NCI-H82 treated with DMSO at 0.1 percent for 48 hours (cell line): ENCODE results near the gene IQSEC1.

ENCODE experiments used
- DNase-seq: peaks from one replicate; lab custom pipeline; 2025; ENCODE audit not compliant: unreplicated experiment; lab: John Stamatoyannopoulos, UW

IQSEC1 gene

GRCh38 chr3:13051066-13051465 is 22.2 kb downstream of the IQSEC1 start:
- no peak for DNase-seq

DNA sequence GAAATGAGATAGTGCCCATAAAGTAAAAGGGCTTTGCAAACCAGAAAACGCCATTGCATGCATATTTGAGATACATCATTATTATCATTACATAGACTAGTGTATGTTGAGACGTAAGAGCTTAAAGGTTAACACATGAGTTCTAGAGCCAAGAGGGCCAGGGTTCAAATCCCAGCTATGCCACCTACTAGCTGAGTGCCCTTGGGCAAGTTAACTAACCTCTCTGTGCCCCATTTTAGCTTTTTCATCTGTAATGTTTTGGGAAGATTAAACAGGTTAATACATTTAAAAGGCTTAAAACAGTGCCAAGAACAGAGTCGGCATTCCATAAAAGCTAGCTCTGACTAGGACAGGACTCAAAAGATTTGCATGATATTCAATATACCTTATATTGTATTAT is 22.8 kb downstream of the IQSEC1 start:
- no peak for DNase-seq

GRCh38 chr3:13049400-13049799 is 23.8 kb downstream of the IQSEC1 start:
- DNase-seq: no peak

DNA sequence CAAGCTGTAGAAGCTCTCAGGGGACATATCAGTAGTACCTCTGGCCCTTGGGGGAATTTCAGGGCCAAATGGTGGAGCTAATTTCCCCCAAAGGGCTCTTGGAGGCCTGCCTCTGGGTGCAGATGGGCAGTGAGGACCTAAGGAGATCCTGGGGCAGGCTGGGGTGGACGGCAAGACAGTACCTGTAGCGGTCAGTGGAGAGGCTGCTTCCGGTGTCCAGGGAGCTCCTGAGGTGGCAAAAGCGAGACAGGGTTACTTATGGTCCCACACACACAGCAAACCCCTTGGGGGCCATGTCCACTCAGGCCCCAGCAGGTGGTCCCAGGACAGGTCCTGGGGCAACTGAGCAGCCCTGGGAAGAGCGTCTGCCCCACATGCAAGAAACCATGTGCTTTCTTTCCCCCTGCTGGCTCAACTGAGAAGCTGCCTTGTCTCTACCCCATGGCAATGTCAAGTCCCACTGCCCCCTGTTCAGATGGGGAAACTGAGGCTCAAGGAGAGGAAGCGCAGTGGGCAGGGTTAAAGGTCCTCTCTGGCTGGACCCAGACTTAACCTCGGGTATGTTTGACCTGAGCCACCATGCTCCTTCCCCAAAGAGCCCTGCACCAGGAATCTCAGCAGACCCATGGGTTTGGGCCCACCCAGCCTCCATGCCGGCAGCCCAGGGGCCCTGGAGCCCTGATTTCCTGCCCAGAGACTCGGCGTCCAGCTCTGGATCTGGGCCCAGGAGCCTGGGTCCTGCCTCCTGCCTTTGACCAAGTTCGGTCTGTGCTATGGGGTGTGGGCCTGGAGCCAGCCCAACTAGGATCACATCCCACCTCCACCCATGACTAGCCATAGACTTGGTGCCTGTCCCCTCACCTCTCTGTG is 25.7 kb downstream of the IQSEC1 start:
- no peak for DNase-seq

DNA sequence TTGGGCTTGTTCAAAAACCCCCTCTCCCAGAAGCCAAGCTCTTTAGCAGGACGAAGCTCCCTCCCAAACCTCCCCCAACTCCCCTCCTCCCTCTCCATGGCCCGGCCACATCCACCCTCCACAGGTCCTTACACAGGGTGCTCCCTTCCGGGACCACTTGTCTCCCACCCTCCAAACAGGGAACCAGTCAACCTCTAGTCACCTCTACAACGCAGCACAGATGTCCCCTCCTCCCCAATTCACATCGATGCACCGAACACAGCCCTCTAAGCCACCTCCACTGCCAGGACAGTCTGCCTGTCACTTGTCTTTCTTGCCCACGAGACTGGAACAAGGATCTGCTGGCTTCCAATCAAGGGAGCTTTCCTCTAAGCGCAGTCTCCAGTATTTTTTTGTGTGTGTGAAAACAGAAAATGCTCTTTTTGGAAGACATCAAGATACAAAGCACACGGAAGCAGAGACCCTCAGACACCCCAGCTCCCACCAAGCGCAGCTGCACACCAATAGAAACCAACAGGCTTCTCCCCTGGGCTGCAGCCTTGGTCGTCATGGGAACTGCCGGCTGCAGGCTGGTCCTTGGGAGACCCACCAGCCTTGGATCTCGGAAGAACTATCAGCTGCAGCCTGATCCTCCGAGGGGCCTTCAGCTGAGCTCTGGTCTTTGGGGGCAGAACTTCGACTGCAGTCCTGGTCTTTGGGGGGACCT is 26.5 kb downstream of the IQSEC1 start:
- no peak for DNase-seq

DNA sequence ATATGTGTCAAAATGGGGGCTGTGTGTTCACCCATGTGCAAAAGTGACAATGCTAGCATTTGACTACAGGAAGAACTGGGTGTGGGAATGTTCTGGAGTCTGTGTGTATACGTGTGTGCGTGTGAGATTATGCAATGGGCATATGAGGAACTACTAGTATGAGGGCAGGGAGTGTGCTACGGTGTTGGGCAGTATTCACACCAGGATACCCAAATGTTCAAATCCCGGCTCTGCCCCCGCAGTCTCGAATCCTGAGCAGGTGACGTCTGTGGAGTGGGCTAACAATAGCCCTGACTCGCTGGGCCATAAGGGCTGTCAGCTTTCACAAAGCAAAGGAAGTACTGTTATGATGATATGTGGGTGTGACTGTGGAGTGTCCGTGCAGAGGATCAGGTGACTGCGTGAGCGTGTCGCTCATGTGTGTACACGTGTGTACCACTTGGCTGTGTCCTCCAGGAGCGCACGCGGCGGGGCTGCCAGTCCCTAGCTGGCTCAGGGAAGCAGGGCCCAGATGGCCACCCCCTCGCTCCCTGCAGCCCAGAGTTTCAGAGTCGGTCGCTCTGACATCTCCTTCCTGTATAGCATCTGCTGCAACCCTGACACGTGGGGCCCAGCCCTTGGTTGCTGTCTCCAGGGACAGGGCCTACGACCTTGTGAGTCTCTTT is 27.2 kb downstream of the IQSEC1 start:
- no peak for DNase-seq

GRCh38 chr3:13045241-13045903 is 27.9 kb downstream of the IQSEC1 start:
- no peak for DNase-seq

DNA sequence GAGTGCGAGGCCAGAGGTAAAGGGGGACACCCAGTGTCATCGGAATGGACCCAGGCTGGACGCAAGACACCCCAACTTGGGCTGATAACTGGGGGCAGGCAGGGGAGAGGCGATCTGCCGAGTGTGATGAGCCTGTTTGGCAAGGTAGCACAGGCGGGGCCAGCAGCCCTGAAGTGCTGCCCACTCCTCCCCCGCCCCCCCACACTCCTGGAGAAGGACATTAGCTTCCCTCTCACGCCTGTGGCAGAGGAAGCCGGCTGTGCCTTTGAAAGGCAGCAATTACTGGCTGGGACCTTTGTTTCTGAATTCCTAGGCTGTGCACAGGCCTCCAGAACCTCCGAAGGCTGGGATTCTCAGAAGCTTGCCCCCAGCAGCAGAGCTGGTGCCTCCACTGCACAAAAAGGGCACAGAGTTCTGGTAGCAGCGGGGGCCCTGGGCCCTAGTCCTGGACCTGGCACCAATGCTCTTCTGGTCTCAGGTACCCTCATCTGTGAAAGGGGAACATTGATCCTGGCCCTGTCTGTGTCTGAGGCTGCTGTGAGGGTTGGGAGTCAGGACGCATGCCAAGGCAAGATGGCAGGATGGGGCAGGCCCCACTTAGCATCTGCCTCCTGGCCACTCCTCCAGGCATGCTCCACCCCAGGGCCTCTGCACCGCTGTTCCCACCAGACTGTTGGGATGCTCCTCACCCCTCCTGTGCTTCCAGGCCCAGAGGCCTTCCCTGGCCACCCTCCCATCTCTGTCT is 28.6 kb downstream of the IQSEC1 start:
- DNase-seq: no peak

DNA sequence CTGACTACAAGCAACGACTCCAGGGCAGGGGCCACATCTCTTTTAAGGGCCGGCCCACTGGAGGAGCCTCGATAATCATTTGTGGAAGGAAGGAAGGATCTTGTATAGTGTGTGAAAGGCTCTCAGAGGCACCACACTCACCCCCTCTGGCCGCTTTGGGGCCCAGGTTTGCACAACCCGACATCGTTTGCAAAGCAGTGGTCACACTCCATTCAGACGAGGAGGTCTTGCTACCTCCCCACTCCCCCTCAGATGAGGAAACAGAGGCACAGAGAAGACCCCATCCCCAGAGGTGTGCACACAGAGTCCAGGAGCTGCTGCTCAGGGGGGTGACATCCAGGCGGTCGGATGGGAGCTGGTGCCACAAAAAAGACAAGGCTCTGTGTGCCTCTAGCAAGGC is 29.6 kb downstream of the IQSEC1 start:
- DNase-seq: no peak

GRCh38 chr3:13042715-13043271 is 30.4 kb downstream of the IQSEC1 start:
- no peak for DNase-seq

GRCh38 chr3:13042127-13042701 is 31.0 kb downstream of the IQSEC1 start:
- DNase-seq: no peak

DNA sequence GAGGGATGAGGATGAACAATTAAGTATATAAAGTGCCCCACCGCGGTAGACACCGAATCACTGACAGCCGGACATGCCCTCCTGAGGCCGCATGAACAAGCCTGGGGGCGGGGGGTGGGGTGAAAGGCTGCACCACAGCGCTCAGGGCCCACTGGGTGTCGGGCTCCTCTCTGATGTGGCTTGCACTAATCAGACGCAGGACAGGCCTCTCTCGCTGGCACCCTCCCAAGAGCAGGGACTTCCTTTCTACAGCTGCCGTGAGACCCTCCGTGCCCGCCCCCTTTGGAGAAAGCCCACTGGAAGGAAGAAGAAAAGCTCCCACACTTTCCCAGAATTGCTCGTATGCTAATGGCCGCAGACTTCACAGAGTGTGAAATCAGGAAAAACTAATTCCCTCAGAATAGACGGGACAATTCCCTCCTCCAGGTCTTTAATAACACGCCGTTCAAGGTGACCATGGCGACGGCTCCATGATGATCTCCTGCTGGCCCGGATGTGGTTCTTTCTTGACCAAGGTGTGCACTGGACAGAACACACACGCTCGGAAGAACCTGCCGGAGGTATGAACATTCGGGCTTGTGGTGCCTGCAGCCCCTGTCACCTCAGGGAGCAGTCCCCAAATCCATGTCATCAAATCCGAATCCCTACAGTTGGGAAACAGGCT is 32.0 kb downstream of the IQSEC1 start:
- no peak for DNase-seq

GRCh38 chr3:13040361-13041074 is 32.7 kb downstream of the IQSEC1 start:
- peak; percentile 50 for DNase-seq

GRCh38 chr3:13039213-13039896 is 33.9 kb downstream of the IQSEC1 start:
- no peak for DNase-seq

DNA sequence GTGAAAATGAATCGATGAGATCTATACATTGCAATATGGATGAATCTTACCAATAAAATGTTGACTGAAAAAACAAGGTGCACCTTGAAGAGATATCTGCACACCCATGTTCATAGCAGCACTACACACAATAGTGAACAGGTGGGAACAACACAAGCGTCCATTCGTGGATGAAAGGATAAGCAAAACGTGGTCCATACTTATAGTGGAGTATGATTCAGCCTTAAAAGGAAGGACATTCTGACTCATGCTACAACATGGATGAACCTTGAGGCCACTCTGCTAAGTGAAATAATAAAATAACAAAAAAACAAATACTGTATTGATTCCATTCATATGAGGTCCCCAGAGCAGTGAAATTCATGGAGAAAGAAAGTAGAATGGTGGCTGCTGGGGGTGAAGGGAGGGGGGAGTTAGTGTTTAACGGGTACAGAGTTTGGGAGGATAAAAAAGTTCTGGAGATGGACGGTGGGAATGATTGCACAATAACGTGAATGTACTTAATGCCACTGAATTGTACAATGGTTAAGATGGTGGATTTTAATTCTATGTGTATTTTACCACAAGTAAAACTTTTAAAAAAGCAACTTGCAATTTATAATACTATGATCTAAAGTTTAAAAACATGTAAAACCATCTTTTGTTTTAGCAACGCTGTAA is 35.6 kb downstream of the IQSEC1 start:
- DNase-seq: no peak

GRCh38 chr3:13034861-13035260 is 38.4 kb downstream of the IQSEC1 start:
- DNase-seq: no peak

DNA sequence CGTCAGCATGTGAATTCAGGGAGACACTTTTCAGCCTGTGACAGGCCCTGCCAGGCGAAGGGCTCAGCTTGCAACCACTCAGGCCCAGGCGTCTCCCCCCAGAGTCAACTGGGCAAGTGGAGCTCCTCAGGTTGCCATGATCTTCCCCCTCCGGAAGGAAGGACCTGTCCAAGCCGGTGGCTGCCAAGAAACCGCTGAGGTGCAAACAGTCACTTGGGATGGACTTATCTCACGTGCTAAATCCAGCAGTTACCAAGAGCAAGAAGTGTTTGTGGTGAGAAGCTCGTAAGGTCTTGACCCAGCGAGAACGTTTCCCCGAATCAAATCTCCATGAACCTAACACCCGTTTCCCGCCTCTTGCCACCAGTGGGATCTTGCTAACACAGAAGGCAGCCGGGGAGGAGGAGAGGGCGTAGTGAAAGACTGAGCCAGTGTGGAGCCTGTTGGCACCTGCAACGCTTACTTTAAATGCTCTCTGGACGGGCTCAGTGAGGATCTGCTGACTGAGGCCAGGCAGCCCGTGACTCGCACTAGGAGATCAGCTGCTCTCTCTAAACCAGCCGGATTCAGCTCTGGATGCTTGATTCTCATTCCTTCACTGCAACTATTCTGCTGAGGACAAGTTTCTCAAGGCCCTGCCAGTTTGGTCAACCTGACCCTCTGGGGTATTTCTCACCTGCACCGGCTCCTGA is 39.0 kb downstream of the IQSEC1 start:
- DNase-seq: no peak
